Nucleus accumbens (tissue), 56 donors: Measurements from ENCODE around the gene DMAP1.

Source experiments
- DNase-seq, 56 donors: peaks; one replicate each; lab custom pipeline; 2025; lab: John Stamatoyannopoulos, UW

DMAP1 gene

DNA sequence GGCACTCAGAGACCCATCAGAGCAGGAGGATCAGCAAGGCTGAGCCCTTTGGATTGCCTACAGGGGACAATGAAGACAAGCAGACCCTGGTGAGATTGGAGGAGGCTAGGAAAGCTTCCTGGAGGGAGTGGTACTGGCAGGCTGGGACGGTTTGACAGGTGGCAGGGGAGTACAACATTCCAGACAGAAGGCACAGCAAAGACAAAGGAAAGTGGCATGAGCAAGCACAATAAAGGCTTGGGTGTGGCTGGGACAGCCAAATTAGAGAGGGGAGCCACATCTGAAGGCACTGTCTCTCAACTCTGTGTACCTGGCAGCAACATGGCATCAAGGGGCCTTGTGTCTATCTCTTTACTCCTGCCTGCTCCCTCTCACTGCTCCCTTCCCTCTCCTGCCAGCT lies 38.2 kb downstream of the DMAP1 start:
- DNase-seq, result no peak

DNA sequence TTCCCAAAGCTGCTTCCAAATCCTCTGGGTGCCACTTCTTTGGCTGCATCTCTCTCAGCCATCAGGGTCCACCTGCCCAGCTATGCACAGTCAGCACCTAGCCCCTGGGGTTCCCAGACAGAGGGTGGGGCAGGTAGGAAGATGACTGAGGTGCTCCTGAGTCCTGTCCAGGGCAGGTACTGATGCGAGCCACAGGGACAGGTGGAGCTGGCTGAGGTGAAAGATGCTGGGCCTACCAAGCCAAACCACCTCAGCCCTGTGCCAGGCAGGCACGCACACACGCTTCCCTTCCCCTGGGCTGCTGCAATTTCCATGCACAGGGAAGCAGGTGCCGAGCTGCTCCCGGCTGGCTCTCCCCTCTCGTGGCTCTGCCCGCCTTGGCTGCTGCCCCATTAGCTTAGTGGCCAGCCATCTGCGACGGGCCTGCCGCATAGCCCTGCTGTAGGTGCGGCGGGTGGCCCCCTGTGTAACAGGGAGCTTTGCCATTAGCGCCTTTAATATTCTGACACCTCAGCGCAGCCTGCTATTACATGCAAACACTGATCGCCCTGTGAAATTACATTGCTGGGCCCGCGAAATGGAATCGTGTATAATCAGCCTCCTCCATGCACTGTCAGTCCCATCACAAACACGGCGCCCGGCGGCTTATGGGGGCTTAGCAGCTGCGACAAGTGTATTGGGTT lies 38.9 kb downstream of the DMAP1 start:
- DNase-seq, result peak in 1 of 56 donors; percentile 5

- no peak for DNase-seq
Observed at GRCh38 chr1:44254392-44254910, 41.2 kb downstream of the DMAP1 start.

- no peak for DNase-seq
Observed at GRCh38 chr1:44256762-44257554, 43.7 kb downstream of the DMAP1 start.

DNA sequence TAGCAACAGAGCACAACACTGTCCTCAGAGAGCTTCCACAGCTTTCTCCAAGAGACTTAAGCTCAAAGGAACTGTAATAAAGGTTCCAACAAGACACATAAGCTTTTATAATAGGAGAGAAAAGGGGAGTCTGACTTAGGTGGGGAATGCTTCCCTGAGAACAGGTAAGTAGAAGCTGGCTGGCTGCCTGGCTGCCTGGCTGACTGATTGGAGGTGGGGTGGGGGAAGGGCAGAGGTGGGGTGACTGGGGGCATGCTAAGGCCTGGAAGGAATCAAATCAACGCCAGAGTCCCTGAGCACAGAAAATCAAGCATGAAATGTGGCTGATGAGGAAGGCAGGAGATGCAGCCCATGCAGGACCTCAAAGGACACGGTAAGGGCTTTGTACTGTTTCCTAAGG lies 45.8 kb downstream of the DMAP1 start:
- no peak for DNase-seq

- no peak for DNase-seq
Observed at GRCh38 chr1:44260792-44261170, 47.5 kb downstream of the DMAP1 start.

DNA sequence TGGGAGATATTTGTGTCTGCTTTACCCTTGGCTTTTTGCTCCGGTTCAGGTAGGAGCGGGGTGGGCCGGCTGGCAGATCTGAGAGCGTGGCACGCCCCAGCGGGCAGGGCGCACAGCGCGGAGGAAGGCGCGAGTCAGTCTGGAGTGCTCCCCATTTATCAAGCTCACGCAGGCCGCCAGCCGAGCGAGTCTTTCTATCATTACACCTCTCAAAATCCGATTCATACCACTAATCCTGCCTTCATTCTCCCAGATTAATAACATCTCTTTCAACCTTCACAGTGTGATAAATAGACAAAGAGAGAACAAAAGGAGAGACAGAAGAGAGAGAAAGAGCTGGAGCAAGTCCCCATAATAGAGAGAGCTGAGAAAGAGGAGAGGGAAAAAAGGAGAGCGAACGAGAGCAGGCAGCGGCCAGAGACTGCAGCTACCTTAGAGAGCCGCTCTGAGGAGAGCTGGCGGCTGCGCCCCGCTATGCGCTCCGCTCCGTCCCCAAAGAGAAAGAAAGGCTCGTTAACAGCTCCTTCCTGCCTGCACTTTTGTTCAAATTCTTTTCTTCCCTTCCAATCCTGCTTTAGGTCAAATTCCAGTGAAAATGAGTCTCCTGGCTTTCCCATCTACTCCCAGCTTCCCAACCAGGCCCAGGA lies 48.0 kb downstream of the DMAP1 start:
- no peak for DNase-seq

DNA sequence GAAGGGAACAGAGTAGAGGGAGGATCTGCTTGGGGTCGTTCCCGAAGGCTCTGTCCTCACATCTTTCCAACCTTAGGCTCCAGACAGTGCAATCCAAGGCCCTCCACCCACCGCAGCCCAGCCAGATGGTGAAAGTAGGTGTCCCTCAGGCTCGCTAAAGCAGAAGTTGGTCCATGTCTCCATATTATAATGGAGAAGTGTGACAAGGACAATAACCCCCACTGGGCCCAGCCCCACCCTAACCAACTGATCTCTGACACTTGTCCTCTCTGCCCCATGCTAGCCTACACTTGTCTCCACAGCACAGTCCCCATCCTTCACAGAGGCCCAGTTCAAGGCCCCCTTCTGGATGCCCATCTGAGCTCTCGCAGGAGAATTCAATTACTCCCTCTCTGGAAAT lies 48.7 kb downstream of the DMAP1 start:
- no peak for DNase-seq

DNA sequence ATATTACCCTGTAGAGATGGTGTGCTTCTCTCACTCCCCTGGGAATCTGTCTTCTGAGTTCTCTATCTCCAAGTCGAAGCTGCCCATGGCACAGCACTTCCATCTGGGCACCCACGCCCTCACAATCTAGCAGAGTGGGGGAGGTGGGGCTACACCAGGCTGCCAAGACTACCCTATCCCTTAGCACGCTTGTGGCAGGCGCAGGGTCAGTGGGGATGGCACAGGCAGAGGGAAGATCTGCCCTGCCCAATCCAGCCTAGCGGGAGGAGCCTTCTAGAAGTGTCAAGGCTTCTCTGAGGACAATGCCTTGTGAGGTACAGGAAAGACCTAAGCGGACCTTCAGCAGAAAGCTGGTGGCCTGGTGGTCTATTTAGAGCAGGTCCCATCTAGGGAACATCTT lies 49.1 kb downstream of the DMAP1 start:
- no peak for DNase-seq

- no peak for DNase-seq
Observed at GRCh38 chr1:44262816-44263567, 49.7 kb downstream of the DMAP1 start.

DNA sequence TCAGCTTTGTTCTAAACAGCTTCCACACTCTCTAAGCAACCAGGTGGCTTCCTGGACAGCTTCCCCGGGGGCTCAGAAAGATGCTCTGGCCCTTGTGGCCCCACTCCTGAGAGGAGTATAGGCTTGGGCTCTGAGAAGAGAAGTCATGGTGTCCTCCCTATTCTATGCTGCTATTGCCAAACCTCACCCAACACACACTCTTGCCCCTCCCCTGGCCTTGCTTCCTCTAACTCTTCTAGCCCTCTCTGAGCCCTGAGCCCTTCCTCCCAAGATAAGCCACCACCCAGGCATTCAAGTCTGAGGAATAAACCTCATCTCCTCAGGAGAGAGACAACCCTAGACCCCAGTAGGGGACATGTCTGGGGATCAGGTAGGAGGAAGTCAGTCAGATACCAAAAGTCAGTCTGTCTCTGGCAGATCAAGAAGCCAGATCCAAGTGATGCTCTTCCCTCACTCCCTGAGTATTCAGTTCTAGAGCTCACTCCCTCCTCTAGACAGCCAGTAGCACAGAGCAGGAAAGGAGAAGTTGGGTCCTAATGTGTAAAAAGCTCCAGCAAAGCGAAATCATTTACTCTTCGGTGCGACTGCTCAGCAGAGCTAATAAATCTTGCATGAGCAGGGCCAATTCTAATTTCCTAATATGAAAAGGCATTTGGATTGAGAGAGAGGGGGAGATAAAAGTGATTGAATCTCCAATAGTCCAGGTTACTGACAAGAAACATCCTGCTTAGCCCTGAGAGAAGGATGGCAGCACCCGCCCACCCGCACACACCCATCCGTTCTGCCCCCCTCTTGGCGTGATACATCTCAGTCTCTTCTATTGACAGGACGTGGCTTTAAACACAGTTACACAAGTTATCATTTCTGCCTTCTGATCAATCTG lies 50.5 kb downstream of the DMAP1 start:
- DNase-seq, result no peak

DNA sequence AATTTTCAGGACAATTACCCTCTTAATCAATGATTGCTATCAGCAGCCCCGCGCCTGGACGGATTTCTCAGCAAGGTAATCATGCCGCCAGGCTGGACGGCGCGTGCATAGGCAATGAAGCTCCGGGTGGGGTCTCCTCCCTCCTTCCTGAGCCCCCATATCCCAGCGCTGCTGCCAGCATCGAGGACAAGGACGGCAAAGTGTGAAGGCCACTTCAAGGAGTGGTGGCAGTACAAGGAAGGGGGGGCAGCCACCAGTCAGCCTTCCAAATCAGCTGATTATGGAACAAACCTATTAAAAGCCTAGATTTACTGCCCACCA lies 51.1 kb downstream of the DMAP1 start:
- DNase-seq, result no peak

GRCh38 chr1:44265656-44266358 lies 52.5 kb downstream of the DMAP1 start:
- no peak for DNase-seq

- DNase-seq, result no peak
Observed at GRCh38 chr1:44266400-44267344, 53.4 kb downstream of the DMAP1 start.

DNA sequence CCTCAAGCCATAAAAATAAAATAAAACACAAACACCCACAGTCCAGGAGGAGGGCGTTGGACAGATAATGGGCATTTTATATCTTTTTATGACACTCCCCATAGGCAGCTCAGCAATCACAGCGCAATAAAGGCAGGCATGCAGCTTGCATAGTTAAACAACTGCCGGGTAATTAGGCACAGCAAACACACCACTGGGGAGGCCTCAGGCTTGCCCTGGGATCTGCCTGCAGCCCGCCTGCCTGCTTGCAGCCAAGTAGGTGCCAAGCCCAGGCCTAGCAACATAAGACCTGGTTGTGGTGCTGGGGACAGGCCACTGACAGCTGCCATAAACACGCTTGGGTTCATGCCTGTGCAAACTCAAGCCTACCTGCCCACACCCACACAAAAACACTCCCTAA lies 54.2 kb downstream of the DMAP1 start:
- no peak for DNase-seq

GRCh38 chr1:44268054-44268453 lies 54.8 kb downstream of the DMAP1 start:
- no peak for DNase-seq
